Stimulated activated naive CD8-positive, alpha-beta T cell treated with anti-CD3 and anti-CD28 coated beads, Interleukin-15, Interleukin-2, amounts not matched to agents 100 ng/mL and 50 ng/mL, for 24 hours (primary cell): ENCODE results near the gene ZNF593.

ENCODE experiments used
- H3K27ac Mint-ChIP-seq: one replicate; pipeline ENCODE4 v1.8.0; 2021; ENCODE audit warnings: mild to moderate bottlenecking, mixed read lengths
- H3K27me3 Mint-ChIP-seq: one replicate; pipeline ENCODE4 v1.8.0; 2021; ENCODE audit warnings: mixed read lengths
- H3K36me3 Mint-ChIP-seq: one replicate; pipeline ENCODE4 v1.8.0; 2021; ENCODE audit warnings: low read depth, mixed read lengths
- H3K4me1 Mint-ChIP-seq: one replicate; pipeline ENCODE4 v1.8.0; 2021; ENCODE audit warnings: low read depth, mixed read lengths
- H3K4me3 Mint-ChIP-seq: one replicate; pipeline ENCODE4 v1.8.0; 2021; ENCODE audit warnings: mild to moderate bottlenecking, mixed read lengths
- H3K9me3 Mint-ChIP-seq: one replicate; pipeline ENCODE4 v1.8.0; 2021; ENCODE audit warnings: mixed read lengths

The ZNF593 gene

DNA sequence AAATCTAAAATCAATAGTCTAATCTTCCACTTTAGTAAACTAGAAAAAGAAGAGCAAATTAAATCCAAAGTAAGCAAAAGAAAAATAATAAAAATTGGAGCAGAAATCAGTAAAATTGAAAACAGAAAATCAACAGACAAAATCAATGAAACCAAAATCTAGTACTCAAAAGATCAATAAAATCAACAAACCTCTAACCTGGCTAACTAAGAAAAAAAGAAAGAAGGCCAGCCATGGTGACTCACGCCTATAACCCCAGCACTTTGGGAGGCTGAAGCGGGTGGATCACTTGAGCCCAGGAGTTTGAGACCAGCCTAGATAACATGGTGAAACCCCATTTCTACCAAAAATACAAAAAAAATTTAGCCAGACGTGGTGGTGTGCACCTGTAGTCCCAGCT lies 35.2 kb upstream of the ZNF593 start:
- Mint-ChIP-seq H3K36me3 (no peaks in the 10 kb centered on the region), H3K27ac (no peak overlapping the region), H3K9me3 (no peaks in the 10 kb centered on the region), H3K4me3 (no peak overlapping the region), H3K4me1 (peaks cover 13% of the 10 kb centered on the region), H3K27me3 (no peaks in the 10 kb centered on the region)

- Mint-ChIP-seq H3K27me3 (no peaks in the 10 kb centered on the region), H3K4me1 (peaks cover 8% of the 10 kb centered on the region), H3K36me3 (no peaks in the 10 kb centered on the region), H3K4me3 (no peak overlapping the region), H3K27ac (no peak overlapping the region), H3K9me3 (no peaks in the 10 kb centered on the region)
Measured at GRCh38 chr1:26138974-26139558, 30.6 kb upstream of the ZNF593 start.

DNA sequence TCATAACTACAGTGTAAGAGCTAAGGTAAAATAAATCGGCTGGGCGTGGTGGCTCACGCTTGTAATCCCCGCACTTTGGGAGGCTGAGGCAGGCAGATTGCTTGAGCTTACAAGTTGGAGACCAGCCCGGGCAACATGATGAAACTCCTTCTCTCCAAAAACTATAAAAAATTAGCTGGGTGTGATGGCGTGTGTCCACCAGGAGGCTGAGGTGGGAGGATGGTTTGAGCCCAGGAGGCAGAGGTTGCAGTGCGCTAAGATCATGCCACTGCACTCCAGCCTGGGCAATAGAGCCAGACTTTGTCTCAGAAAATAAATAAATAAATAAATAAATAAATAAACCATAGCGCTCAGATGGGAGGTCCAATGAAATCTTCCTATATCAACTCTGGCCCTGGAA lies 27.5 kb upstream of the ZNF593 start:
- Mint-ChIP-seq H3K9me3 (no peaks in the 10 kb centered on the region), H3K36me3 (no peaks in the 10 kb centered on the region), H3K27ac (no peak overlapping the region), H3K4me3 (no peak overlapping the region), H3K27me3 (no peaks in the 10 kb centered on the region), H3K4me1 (peaks cover 8% of the 10 kb centered on the region)

DNA sequence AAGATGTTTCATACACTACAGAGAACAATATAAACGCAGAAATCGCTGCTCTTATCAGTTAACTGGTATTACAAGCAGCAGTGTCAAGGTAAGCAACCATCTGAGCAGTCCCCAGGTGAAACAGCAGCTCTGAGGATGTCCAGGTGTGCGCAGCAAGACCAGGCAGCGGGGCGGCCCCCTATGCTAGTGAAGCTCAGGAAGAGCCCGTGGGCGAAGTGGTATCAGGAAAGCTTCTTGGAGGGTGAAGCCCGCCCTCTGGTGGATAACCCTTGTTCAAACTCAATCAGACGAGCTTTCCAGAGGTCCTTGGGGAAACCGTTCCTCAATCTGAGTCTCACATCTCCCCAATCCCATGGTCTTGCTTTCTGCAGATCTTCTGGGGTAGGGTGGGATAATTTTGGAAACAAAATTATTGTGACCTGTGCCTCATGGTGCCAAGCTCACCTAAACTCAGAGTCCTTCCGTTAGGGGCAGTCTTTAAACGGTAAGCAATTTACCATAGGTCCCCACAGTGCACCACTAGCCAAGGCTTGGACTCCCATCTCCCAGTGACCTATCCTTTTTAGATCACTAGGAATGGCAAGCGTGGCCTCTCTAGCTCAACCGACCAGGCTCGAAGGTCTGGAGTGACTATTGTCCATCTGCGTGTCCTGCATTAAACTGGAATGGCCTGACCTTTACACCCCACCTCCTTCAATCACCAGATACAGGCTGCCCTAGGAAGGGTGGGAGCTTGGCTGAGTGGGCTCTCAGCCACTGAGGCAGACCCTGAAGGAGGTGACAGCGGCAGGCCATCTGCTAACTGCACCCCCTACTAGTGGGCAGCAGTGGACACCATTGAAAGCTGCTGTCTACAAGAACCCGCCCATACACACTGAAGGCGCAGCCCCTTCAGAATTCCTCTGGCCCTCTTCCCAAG lies 24.4 kb upstream of the ZNF593 start:
- Mint-ChIP-seq H3K4me1 (no peaks in the 10 kb centered on the region), H3K9me3 (no peaks in the 10 kb centered on the region), H3K27me3 (no peaks in the 10 kb centered on the region), H3K36me3 (no peaks in the 10 kb centered on the region), H3K27ac (no peak overlapping the region), H3K4me3 (no peak overlapping the region)

GRCh38 chr1:26145960-26146294 lies 23.8 kb upstream of the ZNF593 start:
- H3K36me3 Mint-ChIP-seq = no peaks in the 10 kb centered on the region
- H3K9me3 Mint-ChIP-seq = no peaks in the 10 kb centered on the region
- H3K4me3 Mint-ChIP-seq = no peak overlapping the region
- no peak overlapping the region for H3K27ac Mint-ChIP-seq
- no peaks in the 10 kb centered on the region for H3K4me1 Mint-ChIP-seq
- H3K27me3 Mint-ChIP-seq = no peaks in the 10 kb centered on the region

- H3K4me3 Mint-ChIP-seq = no peak overlapping the region
- H3K4me1 Mint-ChIP-seq = no peaks in the 10 kb centered on the region
- H3K27me3 Mint-ChIP-seq = no peaks in the 10 kb centered on the region
- H3K27ac Mint-ChIP-seq = no peak overlapping the region
- H3K9me3 Mint-ChIP-seq = no peaks in the 10 kb centered on the region
- no peaks in the 10 kb centered on the region for H3K36me3 Mint-ChIP-seq
Measured at GRCh38 chr1:26148887-26149286, 20.8 kb upstream of the ZNF593 start.

DNA sequence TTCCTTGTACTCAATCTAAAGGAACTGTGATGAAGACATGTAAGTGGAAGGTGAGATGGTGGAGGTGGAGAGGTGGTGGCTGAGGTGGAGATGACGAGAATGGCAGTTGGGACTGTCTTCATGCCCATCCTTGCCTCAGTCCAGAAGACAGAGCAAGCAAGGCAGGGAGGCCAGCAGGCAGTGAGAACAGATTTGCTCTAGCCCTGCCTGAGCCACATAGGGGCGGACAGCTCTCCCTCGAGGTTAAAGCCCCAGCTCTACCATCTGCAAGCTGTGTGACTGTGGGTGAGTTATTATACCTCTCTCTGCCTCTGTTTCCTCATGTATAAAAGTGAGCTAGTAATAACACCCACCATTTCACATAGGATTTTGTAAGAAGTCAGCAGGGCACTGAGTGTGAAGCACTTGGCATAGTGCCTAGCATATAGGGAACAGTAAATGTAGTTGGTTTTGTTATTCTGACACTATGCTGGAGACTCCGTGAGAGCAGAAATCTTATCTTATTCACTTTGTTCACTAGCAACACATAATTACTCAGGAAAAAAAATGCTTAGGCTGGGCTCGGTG lies 15.7 kb upstream of the ZNF593 start:
- Mint-ChIP-seq H3K9me3 (no peaks in the 10 kb centered on the region), H3K4me1 (no peaks in the 10 kb centered on the region), H3K36me3 (no peaks in the 10 kb centered on the region), H3K27ac (no peak overlapping the region), H3K4me3 (no peak overlapping the region), H3K27me3 (peaks cover 21% of the 10 kb centered on the region)

GRCh38 chr1:26154750-26155149 lies 15.0 kb upstream of the ZNF593 start:
- Mint-ChIP-seq H3K4me3 (no peak overlapping the region), H3K27ac (no peak overlapping the region), H3K36me3 (no peaks in the 10 kb centered on the region), H3K4me1 (no peaks in the 10 kb centered on the region), H3K9me3 (no peaks in the 10 kb centered on the region), H3K27me3 (peaks cover 27% of the 10 kb centered on the region)

DNA sequence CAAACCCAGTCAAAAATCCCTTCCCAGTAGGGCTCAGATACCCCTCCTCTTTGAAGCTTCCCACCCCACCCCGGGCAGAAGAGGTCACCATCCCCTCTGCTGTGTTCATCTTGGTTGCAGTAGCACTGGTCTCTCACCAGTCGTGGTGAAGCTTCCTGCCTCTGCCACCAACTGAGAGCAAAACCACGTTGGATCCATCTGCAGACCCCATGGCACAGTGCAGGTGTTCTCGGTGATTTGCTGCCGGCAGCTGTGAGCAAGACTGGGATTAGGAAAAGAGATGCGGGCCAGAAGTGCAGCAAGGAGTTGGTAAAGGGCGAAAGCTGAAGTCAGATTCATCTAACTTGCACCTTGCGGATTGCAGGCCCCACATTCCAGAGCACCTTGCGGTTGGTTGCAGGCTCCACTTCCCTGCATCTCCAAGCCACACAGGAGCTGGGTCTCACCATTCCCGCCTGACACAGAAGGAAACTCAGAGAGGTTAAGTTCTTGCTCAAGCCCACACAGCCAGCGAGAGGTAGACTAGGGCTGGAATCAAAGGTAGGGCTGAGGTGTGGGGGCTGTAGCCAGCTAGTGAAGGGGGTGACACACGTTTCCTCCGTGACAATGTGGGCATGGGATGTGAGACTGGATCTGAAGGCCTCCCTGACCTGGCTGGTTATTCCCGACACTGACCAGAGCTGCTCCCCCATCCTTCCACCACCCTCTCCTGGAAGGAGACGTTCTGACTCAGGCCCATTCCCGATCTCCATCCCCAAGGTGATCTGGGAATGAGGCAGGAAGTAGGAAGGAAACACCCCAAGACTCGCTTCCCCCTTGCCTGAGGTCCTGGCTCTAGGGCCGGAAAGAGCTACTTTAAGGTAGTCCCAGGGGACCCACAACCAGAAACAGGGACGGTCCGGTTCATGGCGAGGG lies 14.1 kb upstream of the ZNF593 start:
- Mint-ChIP-seq H3K9me3 (no peaks in the 10 kb centered on the region), H3K27ac (no peak overlapping the region), H3K27me3 (peaks cover 28% of the 10 kb centered on the region), H3K4me3 (no peak overlapping the region), H3K4me1 (no peaks in the 10 kb centered on the region), H3K36me3 (no peaks in the 10 kb centered on the region)

- no peaks in the 10 kb centered on the region for H3K9me3 Mint-ChIP-seq
- H3K27me3 Mint-ChIP-seq = peaks cover 32% of the 10 kb centered on the region
- H3K4me3 Mint-ChIP-seq = no peak overlapping the region
- H3K36me3 Mint-ChIP-seq = no peaks in the 10 kb centered on the region
- H3K4me1 Mint-ChIP-seq = no peaks in the 10 kb centered on the region
- H3K27ac Mint-ChIP-seq = no peak overlapping the region
Measured at GRCh38 chr1:26156285-26157038, 13.2 kb upstream of the ZNF593 start.

DNA sequence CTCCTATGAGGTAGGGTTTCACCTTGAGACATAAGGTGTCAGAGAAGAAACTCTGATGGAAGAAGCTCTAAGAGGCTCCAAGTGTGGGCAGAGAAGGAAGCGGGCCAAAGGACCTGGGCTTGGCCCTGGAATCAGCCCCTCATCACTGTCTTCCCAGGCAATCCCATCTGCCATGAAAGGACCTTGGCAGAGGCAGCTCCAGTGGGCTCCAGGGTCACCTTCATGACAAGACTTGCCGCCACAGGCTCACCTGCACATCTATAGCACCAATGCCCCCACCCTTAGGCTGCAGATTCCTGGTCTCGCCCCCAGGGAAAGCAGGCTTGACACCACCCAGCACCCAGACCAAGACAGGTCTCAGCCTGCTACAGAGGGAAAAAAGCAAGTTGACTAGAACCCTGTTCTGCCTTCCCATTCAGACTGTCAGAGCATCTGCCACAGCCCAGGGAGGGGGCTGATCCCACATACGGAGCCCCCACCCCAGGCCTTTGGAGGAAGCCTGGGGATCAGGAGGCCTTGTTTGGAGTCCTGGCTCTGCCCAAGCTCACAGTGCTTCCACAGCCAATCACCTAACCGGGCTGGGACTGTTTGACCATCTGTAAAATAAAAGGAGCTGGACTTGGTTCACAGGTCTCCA lies 11.3 kb upstream of the ZNF593 start:
- Mint-ChIP-seq H3K36me3 (no peaks in the 10 kb centered on the region), H3K4me3 (no peak overlapping the region), H3K27me3 (peaks cover 39% of the 10 kb centered on the region), H3K27ac (no peak overlapping the region), H3K9me3 (no peaks in the 10 kb centered on the region), H3K4me1 (peaks cover 6% of the 10 kb centered on the region)

DNA sequence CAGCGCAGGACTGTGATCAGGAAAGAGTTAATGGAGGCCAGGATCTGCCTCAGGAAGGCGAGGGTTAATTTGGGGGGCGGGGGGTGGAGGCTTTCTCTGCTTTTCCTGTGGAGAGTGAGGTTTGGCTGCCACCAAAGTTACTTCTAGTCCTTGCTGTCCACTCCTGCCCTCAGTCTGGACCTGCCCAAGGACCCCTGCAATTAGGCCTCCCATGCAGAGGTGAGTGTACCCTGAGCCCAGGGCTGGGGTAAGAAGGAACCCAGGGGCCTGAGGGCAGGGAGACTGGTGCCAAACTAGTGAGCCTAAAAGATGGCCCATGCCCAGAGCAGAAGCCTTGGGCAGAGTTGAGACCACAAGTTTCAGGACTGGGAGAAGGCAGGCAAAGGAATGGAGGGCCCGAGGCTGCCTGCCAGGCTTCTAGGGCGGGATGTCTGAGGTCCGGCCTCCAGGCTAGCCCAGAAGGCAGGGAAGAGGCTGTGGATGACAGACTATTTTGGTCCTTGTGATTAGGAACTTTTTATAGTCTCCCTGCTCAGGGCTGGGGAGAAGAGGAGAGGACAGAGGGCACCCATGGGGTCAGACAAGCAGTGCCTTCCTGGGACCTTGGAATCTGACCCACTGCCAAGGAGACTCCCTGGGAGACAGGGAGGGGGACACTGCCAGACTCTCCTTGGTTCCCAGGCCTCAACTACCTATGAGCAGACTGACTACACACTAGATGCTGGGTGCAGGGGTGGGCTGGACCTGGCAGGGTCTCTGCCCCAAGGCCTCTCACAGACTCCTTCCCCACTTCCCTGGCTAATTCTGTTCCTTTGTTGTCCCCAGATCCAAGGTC lies 10.6 kb upstream of the ZNF593 start, which contains the start of gene FAM110D:
Gene FAM110D, plus strand, starts transcription at position 172 of the 835 bp plus-strand sequence. CDS start 2,213 bp downstream, outside the sequence.
- Mint-ChIP-seq H3K4me1 (peaks cover 6% of the 10 kb centered on the region), H3K27ac (no peak within 1 kb of the TSS), H3K27me3 (peaks cover 44% of the 10 kb centered on the region), H3K4me3 (no peak within 1 kb of the TSS), H3K36me3 (no peaks in the 10 kb centered on the region), H3K9me3 (no peaks in the 10 kb centered on the region)

DNA sequence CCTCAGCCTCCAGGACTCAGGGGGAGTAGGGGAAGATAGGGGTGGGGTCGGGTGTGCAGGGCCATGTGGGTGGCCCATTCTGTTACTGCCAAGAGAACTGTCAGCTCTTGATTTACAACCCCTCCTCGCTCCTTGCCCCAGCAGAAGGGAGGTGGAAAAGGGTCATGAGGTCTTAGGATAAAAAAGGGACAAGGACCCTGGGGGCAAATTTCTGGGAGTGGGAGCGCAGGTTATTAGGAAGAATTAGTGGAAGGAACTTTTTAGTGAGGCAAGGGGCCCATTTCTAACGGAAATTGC lies 10.0 kb upstream of the ZNF593 start:
- peaks cover 45% of the 10 kb centered on the region for H3K27me3 Mint-ChIP-seq
- peaks cover 6% of the 10 kb centered on the region for H3K4me1 Mint-ChIP-seq
- H3K36me3 Mint-ChIP-seq = no peaks in the 10 kb centered on the region
- no peak overlapping the region for H3K27ac Mint-ChIP-seq
- H3K4me3 Mint-ChIP-seq = no peak overlapping the region
- no peaks in the 10 kb centered on the region for H3K9me3 Mint-ChIP-seq
